HEK293 (cell line): ENCODE data around the gene VPS13D.

ENCODE experiments used
- CTCF ChIA-PET: fragments of 350-600 bp; formaldehyde crosslinking; extraction: SDS; loops from one replicate; lab custom pipeline; 2021; ENCODE audit warnings: antibody characterized with exemption; lab: Yijun Ruan, JAX
- POLR2A ChIA-PET: fragments of 300-600 bp; formaldehyde crosslinking; extraction: SDS; loops from one replicate; lab custom pipeline; 2020; ENCODE audit warnings: antibody characterized with exemption, inconsistent platforms; lab: Yijun Ruan, JAX
- H3K27ac ChIP-seq: fragments of 200-500 bp; sonication (Bioruptor generic); 2 replicates; pipeline ENCODE4 v1.5.1; 2014; ENCODE audit warnings: low read depth, low read length, control low read depth, inconsistent platforms; ENCODE audit errors: extremely low read depth
- H3K36me3 ChIP-seq, 2 experiments: fragments of 200-500 bp in 1 of 2; sonication (Bioruptor generic) in 1 of 2; 1 replicate in 1 of 2; 2 replicates in 1 of 2; pipeline ENCODE4 v1.5.1; 2014 to 2017; ENCODE audit warnings: inconsistent platforms in 2 of 2, low read length in 2 of 2; ENCODE audit not compliant: control insufficient read depth in 2 of 2, insufficient read depth in 1 of 2
- H3K4me1 ChIP-seq: fragments of 200-500 bp; sonication (Bioruptor generic); 2 replicates; pipeline ENCODE4 v1.5.1; 2014; ENCODE audit warnings: mild to moderate bottlenecking, low read length, inconsistent platforms; ENCODE audit not compliant: control insufficient read depth, insufficient read depth
- H3K4me3 ChIP-seq: 2 replicates; pipeline ENCODE4 v1.5.1; 2011; ENCODE audit warnings: low read depth, mild to moderate bottlenecking, control low read depth, low read length, moderate library complexity
- H3K9me3 ChIP-seq: fragments of 200-500 bp; sonication (Bioruptor generic); 2 replicates; pipeline ENCODE4 v1.5.1; 2014; ENCODE audit warnings: low read depth, low read length, inconsistent platforms; ENCODE audit not compliant: control insufficient read depth, insufficient read depth
- AEBP2 ChIP-seq: fragments of 450-650 bp; formaldehyde crosslinking; IDR thresholded peaks from 2 replicates; pipeline ENCODE4 v1.5.1; 2016; ENCODE audit warnings: missing biosample characterization, missing genetic modification characterization, borderline replicate concordance
- ELK4 ChIP-seq: IDR thresholded peaks from 2 replicates; pipeline ENCODE4 v1.6.1; 2011; ENCODE audit warnings: mild to moderate bottlenecking, low read depth, low read length, borderline replicate concordance
- FEZF1 ChIP-seq: fragments of 450-650 bp; formaldehyde crosslinking; IDR thresholded peaks from 2 replicates; pipeline ENCODE4 v1.5.1; 2016; ENCODE audit warnings: missing biosample characterization, missing genetic modification characterization
- GLI2 ChIP-seq: fragments of 450-650 bp; formaldehyde crosslinking; IDR thresholded peaks from 2 replicates; pipeline ENCODE4; 2017; ENCODE audit warnings: missing biosample characterization, missing genetic modification characterization, low read depth, borderline replicate concordance
- KLF1 ChIP-seq: fragments of 450-650 bp; formaldehyde crosslinking; IDR thresholded peaks from 2 replicates; pipeline ENCODE4 v1.5.1; 2016; ENCODE audit warnings: missing biosample characterization, missing genetic modification characterization
- KLF16 ChIP-seq: fragments of 450-650 bp; formaldehyde crosslinking; IDR thresholded peaks from 2 replicates; pipeline ENCODE4 v1.5.1; 2017; ENCODE audit warnings: missing biosample characterization, missing genetic modification characterization
- MYNN ChIP-seq: fragments of 450-650 bp; formaldehyde crosslinking; IDR thresholded peaks from 2 replicates; pipeline ENCODE4 v1.5.1; 2016; ENCODE audit warnings: missing biosample characterization, missing genetic modification characterization, borderline replicate concordance
- PRDM1 ChIP-seq: fragments of 450-650 bp; formaldehyde crosslinking; IDR thresholded peaks from 2 replicates; pipeline ENCODE4; 2016; ENCODE audit warnings: missing biosample characterization, missing genetic modification characterization
- TRIM28 ChIP-seq: IDR thresholded peaks from 2 replicates; pipeline ENCODE4 v1.6.1; 2011; ENCODE audit warnings: low read length, control low read depth, borderline replicate concordance
- ZBTB17 ChIP-seq: fragments of 450-650 bp; formaldehyde crosslinking; IDR thresholded peaks from 2 replicates; pipeline ENCODE4 v1.5.1; 2016; ENCODE audit warnings: missing biosample characterization, missing genetic modification characterization
- ZBTB26 ChIP-seq: fragments of 450-650 bp; formaldehyde crosslinking; optimal IDR thresholded peaks from 2 replicates; pipeline ENCODE3; 2016; ENCODE audit warnings: missing biosample characterization, mild to moderate bottlenecking, missing genetic modification characterization
- ZFHX2 ChIP-seq: fragments of 450-650 bp; formaldehyde crosslinking; conservative IDR thresholded peaks from 2 replicates; pipeline ENCODE4 v1.5.1; 2016; ENCODE audit warnings: missing biosample characterization, missing genetic modification characterization
- ZFP3 ChIP-seq: fragments of 450-650 bp; formaldehyde crosslinking; IDR thresholded peaks from 2 replicates; pipeline ENCODE4 v1.5.1; 2016; ENCODE audit warnings: low read depth, missing biosample characterization, missing genetic modification characterization
- ZFP41 ChIP-seq: fragments of 450-650 bp; formaldehyde crosslinking; IDR thresholded peaks from 2 replicates; pipeline ENCODE4 v1.5.1; 2016; ENCODE audit warnings: missing biosample characterization, missing genetic modification characterization, borderline replicate concordance
- ZFP69B ChIP-seq: fragments of 450-650 bp; formaldehyde crosslinking; IDR thresholded peaks from 2 replicates; pipeline ENCODE4 v1.5.1; 2016; ENCODE audit warnings: missing biosample characterization, missing genetic modification characterization
- ZNF10 ChIP-seq: fragments of 450-650 bp; formaldehyde crosslinking; IDR thresholded peaks from 2 replicates; pipeline ENCODE4 v1.5.1; 2017; ENCODE audit warnings: missing biosample characterization, missing genetic modification characterization
- ZNF114 ChIP-seq: fragments of 450-650 bp; formaldehyde crosslinking; IDR thresholded peaks from 2 replicates; pipeline ENCODE4 v1.5.0; 2017; ENCODE audit warnings: missing biosample characterization, missing genetic modification characterization
- ZNF132 ChIP-seq: fragments of 450-650 bp; formaldehyde crosslinking; IDR thresholded peaks from 2 replicates; pipeline ENCODE4 v1.5.1; 2017; ENCODE audit warnings: missing biosample characterization, missing genetic modification characterization, borderline replicate concordance
- ZNF202 ChIP-seq: fragments of 450-650 bp; formaldehyde crosslinking; IDR thresholded peaks from 2 replicates; pipeline ENCODE4 v1.5.1; 2016; ENCODE audit warnings: missing biosample characterization, missing genetic modification characterization, borderline replicate concordance
- ZNF214 ChIP-seq: fragments of 450-650 bp; formaldehyde crosslinking; IDR thresholded peaks from 2 replicates; pipeline ENCODE4 v1.5.1; 2017; ENCODE audit warnings: missing biosample characterization, mild to moderate bottlenecking, missing genetic modification characterization, borderline replicate concordance
- ZNF23 ChIP-seq: fragments of 450-650 bp; formaldehyde crosslinking; IDR thresholded peaks from 2 replicates; pipeline ENCODE4 v1.5.1; 2016; ENCODE audit warnings: missing biosample characterization, missing genetic modification characterization, borderline replicate concordance
- ZNF394 ChIP-seq: fragments of 450-650 bp; formaldehyde crosslinking; IDR thresholded peaks from 2 replicates; pipeline ENCODE4 v1.5.1; 2016; ENCODE audit warnings: missing biosample characterization, missing genetic modification characterization, mild to moderate bottlenecking, moderate library complexity, borderline replicate concordance
- ZNF501 ChIP-seq: fragments of 450-650 bp; formaldehyde crosslinking; IDR thresholded peaks from 2 replicates; pipeline ENCODE4 v1.5.1; 2016; ENCODE audit warnings: missing biosample characterization, missing genetic modification characterization
- ZNF558 ChIP-seq: fragments of 450-650 bp; formaldehyde crosslinking; IDR thresholded peaks from 2 replicates; pipeline ENCODE4 v1.5.1; 2016; ENCODE audit warnings: missing biosample characterization, missing genetic modification characterization
- ZNF660 ChIP-seq: fragments of 450-650 bp; IDR thresholded peaks from 2 replicates; pipeline ENCODE4 v1.5.1; 2018; ENCODE audit warnings: missing biosample characterization, mild to moderate bottlenecking, missing genetic modification characterization
- ZNF664 ChIP-seq: fragments of 450-650 bp; formaldehyde crosslinking; IDR thresholded peaks from 2 replicates; pipeline ENCODE4 v1.5.1; 2016; ENCODE audit warnings: missing biosample characterization, missing genetic modification characterization
- ZNF747 ChIP-seq: fragments of 450-650 bp; formaldehyde crosslinking; IDR thresholded peaks from 2 replicates; pipeline ENCODE4 v1.5.1; 2016; ENCODE audit warnings: missing biosample characterization, missing genetic modification characterization

VPS13D gene

GRCh38 chr1:12300706-12301105, 70.9 kb downstream of the VPS13D start (continued):
- no peak for TF ChIP-seq ZNF501 (tag by site-specific recombination)
- no peak for TF ChIP-seq ZBTB17
- TF ChIP-seq ZFP69B (tag by site-specific recombination) = no peak

DNA sequence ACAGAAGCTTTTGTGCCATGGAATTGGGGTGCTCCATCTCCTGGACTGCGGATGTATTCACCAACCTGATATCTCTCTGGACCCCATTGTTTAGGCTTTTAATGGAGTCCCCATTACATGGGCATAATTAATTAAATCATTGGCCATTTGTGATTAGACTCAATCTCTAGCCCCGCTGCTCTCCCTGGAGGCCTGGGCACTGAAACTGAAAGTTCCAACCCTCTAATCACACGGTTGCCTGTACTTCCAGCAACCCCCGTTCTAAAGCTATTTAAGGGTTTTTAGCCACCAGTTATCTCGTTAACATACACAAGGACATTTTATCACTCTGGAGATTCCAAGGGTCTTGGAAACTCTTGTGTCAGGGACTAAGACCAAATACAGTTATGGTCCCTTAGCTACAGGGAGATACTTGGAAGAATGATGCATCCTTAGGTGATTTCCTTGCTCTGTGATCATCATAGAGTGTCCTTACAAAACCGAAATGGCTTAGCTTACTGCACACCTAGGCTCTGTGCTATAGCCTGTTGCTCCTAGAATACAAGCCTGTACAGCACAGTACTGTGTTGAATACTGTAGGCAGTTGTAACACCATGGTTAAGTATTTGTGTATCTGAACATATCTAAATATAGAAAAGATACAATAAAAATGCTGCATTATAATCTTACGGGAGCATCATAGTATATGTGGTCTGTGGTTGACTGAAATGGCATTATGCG, 71.8 kb downstream of the VPS13D start:
- ChIA-PET CTCF (interaction anchor here (0.6 to 1.2 kb wide), 2 partner anchors 24 to 322 kb away, joined by 3 read pairs; no protein-coding TSS in a partner anchor), POLR2A (no interaction called here)
- TF ChIP-seq ZNF747 (tag by site-specific recombination) (no peak), TRIM28 (no peak), ZNF214 (tag by site-specific recombination) (no peak), FEZF1 (tag by site-specific recombination) (no peak), ZNF558 (tag by site-specific recombination) (no peak), ELK4 (no peak), ZFHX2 (no peak), ZNF132 (tag by site-specific recombination) (no peak), KLF16 (no peak), ZNF10 (tag by site-specific recombination) (no peak), GLI2 (tag by site-specific recombination) (no peak), ZNF23 (tag by site-specific recombination) (no peak), ZFP41 (tag by site-specific recombination) (no peak), ZFP3 (tag by site-specific recombination) (no peak), ZBTB26 (tag by site-specific recombination) (no peak), ZNF394 (tag by site-specific recombination) (no peak), MYNN (no peak), KLF1 (tag by site-specific recombination) (no peak), ZNF664 (no peak)
- H3K9me3 ChIP-seq = no peaks in the 10 kb centered on the region
- H3K4me1 ChIP-seq = no peaks in the 10 kb centered on the region
- peaks cover 3 to 69% of the 10 kb centered on the region in 2 experiments for H3K36me3 ChIP-seq
- no peak overlapping the region for H3K27ac ChIP-seq
- no peak overlapping the region for H3K4me3 ChIP-seq

DNA sequence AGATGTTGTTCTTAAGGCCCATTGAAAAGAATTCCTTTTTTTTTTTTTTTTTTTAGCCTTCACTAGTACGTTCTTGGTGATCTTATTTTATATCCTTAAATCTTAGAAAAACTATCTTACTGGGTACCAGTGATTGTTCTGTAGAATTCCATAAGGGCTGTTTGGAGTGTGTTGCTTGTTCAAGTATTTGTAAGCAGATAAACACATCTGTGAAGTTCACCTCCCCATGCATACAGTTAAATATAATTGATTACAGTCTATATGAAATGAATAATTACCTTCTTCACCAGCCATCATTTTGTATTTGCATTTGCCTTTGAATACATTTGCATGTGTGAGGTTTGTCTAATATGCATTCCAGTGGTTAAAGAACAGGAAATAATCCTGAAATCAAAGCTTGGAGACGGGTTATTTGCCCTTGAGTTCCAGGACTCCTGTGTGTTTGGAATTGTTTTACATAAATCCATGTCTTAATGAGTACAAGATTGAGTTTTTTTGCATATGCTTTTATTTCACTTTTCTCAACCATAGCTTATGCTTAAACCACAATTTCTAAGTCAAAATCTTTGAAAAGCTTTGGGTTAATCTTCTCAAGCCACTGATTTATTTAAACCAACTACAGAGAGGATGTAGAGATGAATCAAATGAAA, 73.1 kb downstream of the VPS13D start:
- ChIA-PET POLR2A (no interaction called here), CTCF (interaction anchor here (0.7 kb wide), 1 partner anchor 30 kb away, joined by 4 read pairs; no protein-coding TSS in a partner anchor)
- Histone ChIP-seq H3K36me3 (peaks cover 9 to 81% of the 10 kb centered on the region in 2 experiments), H3K4me1 (no peaks in the 10 kb centered on the region), H3K9me3 (no peaks in the 10 kb centered on the region), H3K27ac (no peak overlapping the region), H3K4me3 (no peak overlapping the region)
- no peak for TF ChIP-seq ZNF202 (tag by site-specific recombination)
- TF ChIP-seq ELK4 = no peak
- no peak for TF ChIP-seq PRDM1 (tag by site-specific recombination)
- TF ChIP-seq AEBP2 (tag by site-specific recombination) = no peak
- TF ChIP-seq ZNF114 = no peak
- TF ChIP-seq ZNF660 (tag by site-specific recombination) = no peak
